Neural progenitor cell (in vitro differentiated cells): ENCODE results near the gene ASXL2.

Source experiments
- CTCF ChIP-seq: fragments of 200-600 bp; sonication (generic); IDR thresholded peaks from 2 replicates; pipeline ENCODE4 v1.5.1; 2017; ENCODE audit warnings: antibody characterized with exemption, mild to moderate bottlenecking
- EZH2phosphoT487 ChIP-seq: fragments of 200-600 bp; sonication (generic); IDR thresholded peaks from 2 replicates; pipeline ENCODE4 v1.6.1; 2017; ENCODE audit warnings: antibody characterized with exemption

GRCh38 chr2:25920786-25921415, 42.6 kb upstream of the ASXL2 start:
- no peak for TF ChIP-seq CTCF
- no peak for TF ChIP-seq EZH2phosphoT487
